GM11168 (cell line): ENCODE data around the gene GPHA2.

Source experiments
- in situ Hi-C: fragments of 300-500 bp; cut with MboI; formaldehyde crosslinking; loops from one replicate; pipeline ENCODE4 v1.12.0; 2022; ENCODE audit warnings: low sequenced_read_pairs; ENCODE audit not compliant: unreplicated experiment

The GPHA2 gene

GRCh38 chr11:64911689-64912088 is 24.0 kb downstream of the GPHA2 start:
- in situ Hi-C loops: no loop called here

- in situ Hi-C loops: no loop called here
Observed at GRCh38 chr11:64911142-64911541, 24.6 kb downstream of the GPHA2 start.

GRCh38 chr11:64910451-64911093 is 25.1 kb downstream of the GPHA2 start:
- in situ Hi-C loops: no loop called here

- in situ Hi-C loops: no loop called here
Observed at GRCh38 chr11:64909653-64910343, 25.9 kb downstream of the GPHA2 start.

GRCh38 chr11:64908766-64909165 is 26.9 kb downstream of the GPHA2 start:
- in situ Hi-C loops: no loop called here

- in situ Hi-C loops: no loop called here
Observed at GRCh38 chr11:64906314-64906635, 29.4 kb downstream of the GPHA2 start.

GRCh38 chr11:64905516-64906313 is 30.0 kb downstream of the GPHA2 start:
- in situ Hi-C loops: no loop called here

GRCh38 chr11:64903291-64903833 is 32.3 kb downstream of the GPHA2 start:
- in situ Hi-C loops: no loop called here

- in situ Hi-C loops: no loop called here
Observed at GRCh38 chr11:64902102-64902900, 33.4 kb downstream of the GPHA2 start.

GRCh38 chr11:64900774-64901173 is 34.9 kb downstream of the GPHA2 start:
- in situ Hi-C loops: no loop called here

GRCh38 chr11:64900263-64900678 is 35.4 kb downstream of the GPHA2 start:
- in situ Hi-C loops: no loop called here

- in situ Hi-C loops: no loop called here
Observed at GRCh38 chr11:64898541-64898940, 37.2 kb downstream of the GPHA2 start.

GRCh38 chr11:64898076-64898445 is 37.6 kb downstream of the GPHA2 start:
- in situ Hi-C loops: no loop called here

GRCh38 chr11:64897381-64898075 is 38.2 kb downstream of the GPHA2 start:
- in situ Hi-C loops: no loop called here

GRCh38 chr11:64896448-64897022 is 39.2 kb downstream of the GPHA2 start:
- in situ Hi-C loops: no loop called here

GRCh38 chr11:64894812-64895452 is 40.8 kb downstream of the GPHA2 start:
- in situ Hi-C loops: loop anchor here (5.0 kb wide), 1 partner anchor 48 kb away; no protein-coding TSS in a partner anchor

GRCh38 chr11:64894070-64894811 is 41.5 kb downstream of the GPHA2 start:
- in situ Hi-C loops: loop anchor here (5.0 kb wide), 1 partner anchor 47 kb away; no protein-coding TSS in a partner anchor
